HTR-8/SVneo (cell line): ENCODE measurements around the gene EML4.
"Not testable (repeated sequence)": the region's sequence is repeated elsewhere in the genome, so short reads cannot be mapped to it uniquely, and the experiment has no call there.

Experiments
- DNase-seq: peaks from one replicate; pipeline ENCODE4 v3.0.0; 2011; ENCODE audit warnings: low spot score, mixed read lengths; ENCODE audit not compliant: insufficient read length
- FAIRE-seq: peaks from 2 replicates; lab custom pipeline; 2011; peaks lifted over from hg19 to GRCh38; lab: Jason Lieb, UNC

The EML4 gene

GRCh38 chr2:42340045-42340937 is 171.1 kb downstream of the EML4 start:
- DNase-seq (no peak), FAIRE-seq (peak; percentile 33)

GRCh38 chr2:42340938-42341636 is 171.9 kb downstream of the EML4 start:
- FAIRE-seq, result no peak
- DNase-seq, result no peak

GRCh38 chr2:42342061-42342794 is 173.1 kb downstream of the EML4 start:
- DNase-seq (peak; percentile 88), FAIRE-seq (peak; percentile 76)

GRCh38 chr2:42342795-42343241 is 173.7 kb downstream of the EML4 start:
- peak; percentile 65 for FAIRE-seq
- no peak for DNase-seq

- no peak for FAIRE-seq
- no peak for DNase-seq
Observed at GRCh38 chr2:42345986-42346385, 176.8 kb downstream of the EML4 start.

GRCh38 chr2:42346856-42347255 is 177.7 kb downstream of the EML4 start:
- FAIRE-seq, DNase-seq: not testable (repeated sequence)

- not testable (repeated sequence) for FAIRE-seq, DNase-seq
Observed at GRCh38 chr2:42347518-42347917, 178.4 kb downstream of the EML4 start.

GRCh38 chr2:42348113-42348805 is 179.1 kb downstream of the EML4 start:
- DNase-seq, result no peak
- no peak for FAIRE-seq

GRCh38 chr2:42350434-42351063 is 181.4 kb downstream of the EML4 start:
- no peak for DNase-seq
- FAIRE-seq, result no peak

GRCh38 chr2:42351864-42352263 is 182.7 kb downstream of the EML4 start:
- FAIRE-seq, result no peak
- DNase-seq, result no peak

GRCh38 chr2:42353792-42354429 is 184.8 kb downstream of the EML4 start:
- no peak for DNase-seq
- FAIRE-seq, result no peak

GRCh38 chr2:42359304-42359964 is 190.3 kb downstream of the EML4 start:
- FAIRE-seq (no peak), DNase-seq (no peak)

GRCh38 chr2:42359965-42360483 is 190.9 kb downstream of the EML4 start:
- DNase-seq, result no peak
- no peak for FAIRE-seq

GRCh38 chr2:42360493-42360889 is 191.3 kb downstream of the EML4 start:
- FAIRE-seq (no peak), DNase-seq (no peak)

GRCh38 chr2:42360890-42361727 is 192.0 kb downstream of the EML4 start, which contains the start of gene COX7A2L:
TSS of gene COX7A2L (minus strand) at chr2:42361217. CDS start at chr2:42361161, 56 bp downstream.
- FAIRE-seq (peak; percentile 91), DNase-seq (peak; percentile 99)

GRCh38 chr2:42361728-42362283 is 192.7 kb downstream of the EML4 start:
- no peak for FAIRE-seq
- no peak for DNase-seq

GRCh38 chr2:42363413-42363812 is 194.3 kb downstream of the EML4 start:
- FAIRE-seq, result no peak

More at GRCh38 chr2:42363413-42363812, 194.3 kb downstream of the EML4 start:
- no peak for DNase-seq
